GM18499 (cell line): ENCODE data around the gene ABL1.
"Not testable (repeated sequence)": the region's sequence is repeated elsewhere in the genome, so short reads cannot be mapped to it uniquely, and the experiment has no call there.

ENCODE experiments used
- ATAC-seq: cut with Tn5 transposase; IDR thresholded peaks from one replicate; pipeline ENCODE4 v1.9.1; 2021; ENCODE audit warnings: moderate number of reproducible peaks; ENCODE audit not compliant: insufficient read depth, unreplicated experiment

Gene ABL1

DNA sequence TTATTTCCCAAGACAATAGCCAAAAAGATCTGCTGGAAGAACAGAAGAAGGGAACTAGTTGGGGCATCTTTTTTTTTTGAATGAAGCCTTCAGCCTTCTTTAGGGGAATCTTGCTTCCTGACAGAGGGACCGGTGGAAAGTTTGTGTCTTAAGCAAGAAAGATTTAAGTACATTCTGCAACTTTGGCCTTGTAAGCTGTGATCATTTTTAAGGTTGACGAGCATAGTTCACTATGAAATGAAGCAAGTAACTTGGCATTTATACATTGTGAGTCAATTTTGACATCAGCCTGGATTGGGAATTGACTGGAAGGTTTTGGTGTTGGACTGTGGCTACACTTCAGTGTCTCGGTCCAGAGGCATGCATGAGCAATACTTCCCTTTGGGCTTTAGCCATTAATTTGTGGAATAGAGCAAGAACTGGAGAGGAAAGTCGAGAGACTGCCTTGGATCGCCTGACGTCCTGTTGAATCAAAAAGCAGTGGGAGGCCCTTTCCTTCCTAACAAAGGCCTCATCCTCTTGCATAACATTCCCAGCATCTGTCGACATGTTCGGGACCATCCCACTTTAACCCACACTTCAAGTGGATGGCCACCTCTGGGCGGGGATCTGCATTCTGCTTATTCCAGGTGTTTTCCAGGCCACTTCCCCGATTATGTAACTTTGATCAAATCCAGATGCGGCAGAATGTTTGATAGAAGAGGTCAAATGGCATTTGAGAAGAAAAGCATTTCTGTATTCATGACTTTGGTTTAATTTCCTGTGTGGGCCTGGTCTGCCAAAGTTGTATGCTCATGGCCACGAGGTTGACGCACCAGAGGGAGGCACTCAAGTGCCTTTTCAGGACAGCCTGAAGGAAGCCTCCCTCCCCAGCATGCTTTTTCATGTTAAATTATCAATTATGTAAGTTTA, 12.5 kb downstream of the ABL1 start:
- ATAC-seq, result no peak

- ATAC-seq, result not testable (repeated sequence)
Observed at GRCh38 chr9:130848514-130848913, 13.5 kb downstream of the ABL1 start.

DNA sequence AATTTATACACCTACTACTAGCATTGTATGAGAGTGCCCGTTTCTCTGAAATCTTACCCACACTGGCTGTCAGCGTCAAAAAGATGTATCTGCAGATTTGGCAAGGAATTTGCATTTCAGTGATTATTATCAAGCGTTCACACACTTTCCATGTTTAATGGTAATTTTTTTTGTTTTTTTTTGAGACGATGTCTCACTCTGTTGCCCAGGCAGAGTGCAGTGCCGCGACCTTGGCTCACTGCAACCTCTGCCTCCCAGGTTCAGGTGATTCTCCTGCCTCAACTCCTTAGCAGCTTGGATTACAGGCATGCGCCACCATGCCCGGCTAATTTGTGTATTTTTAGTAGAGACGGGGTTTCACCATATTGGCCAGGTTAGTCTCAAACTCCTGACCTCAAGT, 14.3 kb downstream of the ABL1 start:
- no peak for ATAC-seq

DNA sequence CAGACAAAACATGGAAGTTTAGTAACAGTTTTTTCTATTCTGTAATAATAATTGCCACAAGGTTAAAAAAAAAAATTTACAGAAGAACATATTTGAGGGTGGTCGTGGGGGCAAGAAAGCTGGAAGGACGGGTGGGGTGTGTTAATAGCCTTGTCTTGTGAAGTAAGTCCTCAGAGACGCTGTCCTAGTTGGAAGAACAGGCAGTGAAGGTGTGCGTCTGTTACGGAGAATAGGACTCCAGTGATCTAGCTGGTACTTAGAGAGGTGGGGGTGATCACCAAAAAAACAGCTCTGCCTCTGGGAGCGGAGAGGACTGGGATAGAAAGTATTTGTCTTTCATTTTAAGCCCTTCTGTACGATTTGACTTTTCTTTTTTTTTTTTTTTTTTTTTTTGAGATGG, 17.7 kb downstream of the ABL1 start:
- ATAC-seq, result no peak

DNA sequence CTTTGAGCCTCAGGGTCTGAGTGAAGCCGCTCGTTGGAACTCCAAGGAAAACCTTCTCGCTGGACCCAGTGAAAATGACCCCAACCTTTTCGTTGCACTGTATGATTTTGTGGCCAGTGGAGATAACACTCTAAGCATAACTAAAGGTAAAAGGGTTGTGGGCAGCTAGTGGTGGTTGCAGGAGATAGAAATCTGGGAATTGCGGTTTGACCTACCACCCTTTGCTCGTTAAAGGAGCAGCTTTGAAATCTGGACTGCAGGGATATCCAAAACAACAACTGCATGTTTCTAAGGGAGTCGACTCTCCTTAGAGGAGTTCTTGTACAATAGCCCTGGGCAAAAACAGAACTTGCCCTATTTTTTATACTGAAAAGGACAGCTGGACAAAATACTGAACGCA, 19.0 kb downstream of the ABL1 start:
- no peak for ATAC-seq

GRCh38 chr9:130854835-130855234, 19.8 kb downstream of the ABL1 start:
- no peak for ATAC-seq

- ATAC-seq, result no peak
Observed at GRCh38 chr9:130856474-130856873, 21.4 kb downstream of the ABL1 start.

DNA sequence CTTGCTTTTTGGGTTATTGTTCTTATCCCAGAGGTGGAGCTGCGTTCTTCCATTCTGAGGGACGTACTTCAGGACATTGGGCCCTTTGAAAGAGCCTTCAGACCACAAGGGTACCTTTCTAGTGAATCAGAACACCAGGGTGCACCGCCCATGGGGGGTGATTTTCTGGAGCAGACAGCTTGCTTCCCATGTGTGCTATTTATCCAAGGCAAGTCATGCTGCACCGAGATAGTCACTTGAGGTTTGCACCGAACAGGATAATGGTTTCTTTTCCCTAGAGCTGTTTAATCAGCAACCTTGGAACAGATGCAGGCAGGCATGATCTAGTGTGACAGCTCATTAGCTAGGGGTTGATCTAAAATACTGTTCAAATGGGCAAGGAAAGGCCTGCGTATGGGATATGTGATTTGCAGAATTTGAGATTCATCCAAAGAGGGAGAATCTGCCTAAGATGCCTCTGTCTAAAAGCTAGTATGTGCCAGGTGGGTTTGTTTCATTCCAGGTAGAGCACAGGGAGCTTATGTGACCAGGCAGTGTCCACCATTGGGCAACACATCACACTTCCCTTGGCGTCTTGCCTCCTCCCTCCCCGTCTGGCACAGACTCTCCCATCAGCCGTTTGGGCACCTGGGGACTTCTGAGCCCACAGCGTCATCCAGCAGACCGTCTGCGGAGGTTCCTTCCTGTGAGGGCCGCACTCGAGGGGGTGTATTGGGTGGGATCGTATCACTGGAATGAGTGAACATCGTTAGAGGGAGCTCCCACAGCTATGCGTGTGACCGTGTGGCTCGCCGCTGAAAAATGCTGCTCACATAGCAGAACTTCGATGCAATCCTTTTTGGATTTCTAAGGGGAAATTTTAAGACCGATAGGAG, 23.0 kb downstream of the ABL1 start:
- ATAC-seq, result no peak

- ATAC-seq, result no peak
Observed at GRCh38 chr9:130858739-130859705, 24.0 kb downstream of the ABL1 start.

- ATAC-seq, result no peak
Observed at GRCh38 chr9:130860458-130861316, 25.6 kb downstream of the ABL1 start.

DNA sequence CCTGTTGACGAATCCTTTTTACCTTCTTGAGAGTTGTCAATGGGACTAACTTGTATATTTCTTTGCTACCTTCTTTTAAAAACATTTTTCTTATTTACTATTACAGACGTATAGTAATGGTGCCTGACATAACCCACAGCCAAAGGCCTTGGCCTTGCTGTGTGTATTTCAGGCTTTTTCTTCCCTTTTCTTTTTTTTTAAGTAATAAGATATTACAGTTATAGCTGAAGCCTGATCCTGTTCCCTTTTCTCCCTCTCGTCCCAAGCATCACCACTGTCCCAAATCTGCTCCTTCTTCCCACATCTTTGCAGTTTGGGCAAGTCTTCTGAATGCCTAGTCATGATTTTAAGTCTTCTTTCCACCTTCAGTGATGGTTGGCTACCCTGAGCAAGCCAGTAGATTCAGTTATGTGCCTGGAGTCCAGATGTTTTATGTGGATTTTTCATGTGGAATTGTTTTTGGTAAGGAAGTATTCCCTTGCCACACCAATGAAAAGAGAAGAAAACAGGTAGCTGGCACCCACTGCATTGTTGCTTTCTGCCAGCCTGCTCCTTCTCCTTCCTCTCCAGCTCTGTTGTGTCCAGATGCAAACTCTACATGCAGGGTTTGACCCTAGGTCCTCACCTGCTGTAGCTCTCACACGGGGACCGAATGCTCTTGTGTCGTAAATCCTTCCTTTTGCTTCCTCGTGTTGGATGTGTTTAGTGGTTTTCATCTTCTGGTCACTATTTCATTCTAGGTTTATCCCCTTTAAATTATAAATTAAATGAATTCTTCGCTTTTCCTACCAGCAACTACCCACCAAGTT, 26.5 kb downstream of the ABL1 start:
- ATAC-seq, result no peak

GRCh38 chr9:130862217-130862616, 27.2 kb downstream of the ABL1 start:
- no peak for ATAC-seq

GRCh38 chr9:130862747-130863146, 27.7 kb downstream of the ABL1 start:
- no peak for ATAC-seq

- ATAC-seq, result no peak
Observed at GRCh38 chr9:130864541-130864940, 29.5 kb downstream of the ABL1 start.

- ATAC-seq, result no peak
Observed at GRCh38 chr9:130865921-130866320, 30.9 kb downstream of the ABL1 start.

DNA sequence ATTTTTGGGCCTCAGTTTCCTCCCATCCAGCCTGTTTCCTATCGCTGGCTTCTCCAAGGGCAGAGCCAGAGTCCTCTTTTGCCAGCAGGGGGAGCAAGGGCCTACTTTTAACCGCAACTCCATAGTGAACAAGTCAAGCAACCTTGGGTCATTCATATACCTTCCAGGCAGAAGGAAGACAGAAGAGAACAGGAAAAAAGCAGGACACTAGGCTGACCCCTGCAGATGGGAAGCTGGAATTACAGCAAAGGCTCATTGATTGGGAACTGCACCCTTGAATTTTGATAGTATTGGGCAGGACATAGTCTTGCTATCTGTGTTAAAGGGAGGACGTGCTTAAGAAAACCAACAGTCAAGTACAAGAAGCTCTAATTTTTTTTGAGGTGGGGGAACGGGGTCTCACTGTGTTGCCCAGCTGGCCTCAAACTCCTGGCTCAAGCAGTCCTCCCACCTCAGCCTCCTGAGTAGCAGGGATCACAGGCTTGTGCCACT, 31.5 kb downstream of the ABL1 start:
- no peak for ATAC-seq

- ATAC-seq, result no peak
Observed at GRCh38 chr9:130867556-130867955, 32.5 kb downstream of the ABL1 start.

GRCh38 chr9:130868230-130868629, 33.2 kb downstream of the ABL1 start:
- no peak for ATAC-seq
